CD14-positive monocyte (primary cell): Measurements from ENCODE around the gene UBE2L3. TPM values are rescaled to one million over a fixed set of nuclear protein-coding genes. Genes with fewer than 3 reads are reported as not detected.
A peak's percentile ranks its signal among the peaks of the same experiment; 100 is the strongest.

ENCODE experiments used
- DNase-seq, 3 donors: peaks; one replicate each; pipeline ENCODE4 v3.0.0-alpha.2; 2011 to 2022
- H2AFZ ChIP-seq: 2 replicates; pipeline ENCODE4 v1.6.0; 2012; ENCODE audit warnings: mild to moderate bottlenecking, low read depth, low read length, inconsistent platforms; ENCODE audit not compliant: insufficient read depth, poor library complexity, severe bottlenecking
- H3K27ac ChIP-seq, 2 donors: 1 replicate in 1 of 2; 2 replicates in 1 of 2; pipeline ENCODE4 v1.5.1; 2012 to 2013; ENCODE audit warnings: low read length in 2 of 2, control low read depth in 1 of 2, inconsistent platforms in 1 of 2, low read depth in 1 of 2, mild to moderate bottlenecking in 1 of 2
- H3K27me3 ChIP-seq, 2 donors: one replicate each; pipeline versions ENCODE4 v1.6.0 to v1.6.1; 2011 to 2013; ENCODE audit warnings: low read length in 2 of 2; ENCODE audit not compliant: control insufficient read depth in 2 of 2, insufficient read depth in 2 of 2
- H3K36me3 ChIP-seq, 2 donors: replicated peaks in 1 of 2; 1 replicate in 1 of 2; 2 replicates in 1 of 2; pipeline versions ENCODE4 v1.5.1 to v1.6.1; 2012 to 2013; ENCODE audit warnings: low read length in 2 of 2, control low read depth in 1 of 2, inconsistent platforms in 1 of 2, mild to moderate bottlenecking in 1 of 2; ENCODE audit not compliant: insufficient read depth in 2 of 2, control insufficient read depth in 1 of 2
- H3K4me1 ChIP-seq, 2 donors: 1 replicate in 1 of 2; 2 replicates in 1 of 2; pipeline versions ENCODE4 v1.5.1 to v1.6.1; 2012 to 2013; ENCODE audit warnings: low read length in 2 of 2, control low read depth in 1 of 2, inconsistent platforms in 1 of 2, mild to moderate bottlenecking in 1 of 2, moderate library complexity in 1 of 2; ENCODE audit not compliant: insufficient read depth in 2 of 2, control insufficient read depth in 1 of 2
- H3K4me2 ChIP-seq: replicated peaks from 2 replicates; pipeline ENCODE3; 2012; ENCODE audit warnings: low read length, moderate library complexity, mild to moderate bottlenecking; ENCODE audit not compliant: poor library complexity, severe bottlenecking; ENCODE audit errors: extremely low read depth
- H3K4me3 ChIP-seq, 3 experiments: fragments of 200-600 bp in 1 of 3; sonication (generic) in 1 of 3; replicated peaks in 1 of 3; 1 replicate in 2 of 3; 2 replicates in 1 of 3; pipeline ENCODE4 v1.5.1; 2011 to 2013; ENCODE audit warnings: low read length in 3 of 3, mild to moderate bottlenecking in 3 of 3, control low read depth in 2 of 3, low read depth in 2 of 3, inconsistent platforms in 1 of 3, moderate library complexity in 1 of 3
- H3K79me2 ChIP-seq: 2 replicates; pipeline ENCODE4 v1.6.0; 2012; ENCODE audit warnings: mild to moderate bottlenecking, control low read depth, inconsistent platforms, low read length, moderate library complexity; ENCODE audit not compliant: insufficient read depth
- H3K9ac ChIP-seq: 2 replicates; pipeline ENCODE4 v1.6.0; 2017; ENCODE audit warnings: low read length, mild to moderate bottlenecking; ENCODE audit not compliant: insufficient read depth, poor library complexity, severe bottlenecking
- H3K9me3 ChIP-seq, 2 donors: replicated peaks in 1 of 2; 1 replicate in 1 of 2; 2 replicates in 1 of 2; pipeline versions ENCODE4 v1.5.1 to v1.6.1; 2012 to 2013; ENCODE audit warnings: low read length in 2 of 2, control low read depth in 1 of 2; ENCODE audit not compliant: control insufficient read depth in 1 of 2, insufficient read depth in 1 of 2
- H4K20me1 ChIP-seq: 2 replicates; pipeline ENCODE4 v1.6.0; 2012; ENCODE audit warnings: mild to moderate bottlenecking, low read length, control low read depth, moderate library complexity; ENCODE audit not compliant: insufficient read depth
- H3K27ac Mint-ChIP-seq, 7 donors: one replicate each; pipeline ENCODE4 v1.8.0; 2020; ENCODE audit warnings: mild to moderate bottlenecking in 7 of 7, mixed read lengths in 7 of 7, moderate library complexity in 6 of 7, inconsistent platforms in 2 of 7
- H3K27me3 Mint-ChIP-seq, 3 donors: one replicate each; pipeline ENCODE4 v1.8.0; 2021 to 2022; ENCODE audit warnings: low read depth in 3 of 3, mild to moderate bottlenecking in 3 of 3, mixed read lengths in 3 of 3, moderate library complexity in 3 of 3, inconsistent platforms in 1 of 3
- H3K36me3 Mint-ChIP-seq, 2 donors: one replicate each; pipeline ENCODE4 v1.8.0; 2020; ENCODE audit warnings: mixed read lengths in 2 of 2, inconsistent platforms in 1 of 2, mild to moderate bottlenecking in 1 of 2
- H3K4me1 Mint-ChIP-seq: one replicate; pipeline ENCODE4 v1.8.0; 2020; ENCODE audit warnings: mild to moderate bottlenecking, mixed read lengths
- H3K4me3 Mint-ChIP-seq, 2 donors: one replicate each; pipeline ENCODE4 v1.8.0; 2020; ENCODE audit warnings: mild to moderate bottlenecking in 2 of 2, mixed read lengths in 2 of 2, moderate library complexity in 1 of 2
- H3K9me3 Mint-ChIP-seq, 7 donors: one replicate each; pipeline ENCODE4 v1.8.0; 2020 to 2022; ENCODE audit warnings: mixed read lengths in 7 of 7, mild to moderate bottlenecking in 6 of 7, moderate library complexity in 6 of 7, inconsistent platforms in 2 of 7
- WGBS: methylation state at CpG from one replicate; pipeline ENCODE4 v1.1.5; 2013; ENCODE audit warnings: missing lambda C conversion rate; ENCODE audit not compliant: insufficient coverage; 5-methylcytosine and 5-hydroxymethylcytosine counted together
- intact Hi-C, 2 donors: fragments of 100-400 bp; cut with micrococcal nuclease; formaldehyde crosslinking; loops; one replicate each; pipeline versions ENCODE4 v1.15.0 to v1.15.1; 2023
- polyA plus RNA-seq, 3 donors: library from polyadenylated mRNA; depleted of rRNA in 1 of 3; unstranded in 2 of 3; stranded (reverse) in 1 of 3; fragments of 300-500 nt in 2 of 3; fragments of >200 nt in 1 of 3; fragmentation: Illumina TruSeq in 2 of 3; gene quantifications; 1 replicate in 2 of 3; 2 replicates in 1 of 3; pipeline ENCODE4 v1.2.3, GENCODE V29; 2012 to 2021
- TF ChIP-seq, protein P1 (sequence below): fragments of 200-600 bp; IDR thresholded peaks from one replicate; pipeline ENCODE4 v1.8.0; 2022; ENCODE audit warnings: antibody characterized with exemption, mild to moderate bottlenecking

UBE2L3 gene
- polyA plus RNA-seq, 3 donors = 19.6 to 88.9 (median 69.6) TPM

- Mint-ChIP-seq H3K27me3 (peaks cover 7 to 10% (median 8%) of the 10 kb centered on the region in 3 donors), H3K4me1 (peaks cover 24% of the 10 kb centered on the region), H3K9me3 (peaks cover 0 to 5% (median 0%) of the 10 kb centered on the region in 7 donors), H3K27ac (peak overlapping the region in 2 of 7 donors; percentile 7 to 39), H3K4me3 (peak overlapping the region; percentile 69 to 88), H3K36me3 (no peaks in the 10 kb centered on the region)
- Histone ChIP-seq H2AFZ (peak overlapping the region; percentile 98), H3K9ac (peak overlapping the region; percentile 46), H3K4me3 (peak overlapping the region in 1 of 3 experiments; percentile 81), H3K27ac (no peak overlapping the region), H3K36me3 (no peaks in the 10 kb centered on the region), H3K9me3 (no peaks in the 10 kb centered on the region), H4K20me1 (no peaks in the 10 kb centered on the region), H3K27me3 (peaks cover 0 to 3% of the 10 kb centered on the region in 2 donors), H3K4me1 (peaks cover 23 to 35% of the 10 kb centered on the region in 2 donors), H3K79me2 (no peaks in the 10 kb centered on the region), H3K4me2 (peak overlapping the region; percentile 97)
- TF ChIP-seq, protein P1, sequence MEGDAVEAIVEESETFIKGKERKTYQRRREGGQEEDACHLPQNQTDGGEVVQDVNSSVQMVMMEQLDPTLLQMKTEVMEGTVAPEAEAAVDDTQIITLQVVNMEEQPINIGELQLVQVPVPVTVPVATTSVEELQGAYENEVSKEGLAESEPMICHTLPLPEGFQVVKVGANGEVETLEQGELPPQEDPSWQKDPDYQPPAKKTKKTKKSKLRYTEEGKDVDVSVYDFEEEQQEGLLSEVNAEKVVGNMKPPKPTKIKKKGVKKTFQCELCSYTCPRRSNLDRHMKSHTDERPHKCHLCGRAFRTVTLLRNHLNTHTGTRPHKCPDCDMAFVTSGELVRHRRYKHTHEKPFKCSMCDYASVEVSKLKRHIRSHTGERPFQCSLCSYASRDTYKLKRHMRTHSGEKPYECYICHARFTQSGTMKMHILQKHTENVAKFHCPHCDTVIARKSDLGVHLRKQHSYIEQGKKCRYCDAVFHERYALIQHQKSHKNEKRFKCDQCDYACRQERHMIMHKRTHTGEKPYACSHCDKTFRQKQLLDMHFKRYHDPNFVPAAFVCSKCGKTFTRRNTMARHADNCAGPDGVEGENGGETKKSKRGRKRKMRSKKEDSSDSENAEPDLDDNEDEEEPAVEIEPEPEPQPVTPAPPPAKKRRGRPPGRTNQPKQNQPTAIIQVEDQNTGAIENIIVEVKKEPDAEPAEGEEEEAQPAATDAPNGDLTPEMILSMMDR = no peak
- no peak for DNase-seq
- 56% methylated on average over 17 of the region's 17 CpGs for WGBS
- intact Hi-C loops = loop anchor here in 1 of 2 donors (10.0 kb wide), 1 partner anchor 278 kb away; no protein-coding TSS in a partner anchor
Measured at GRCh38 chr22:21657020-21657359, 89.5 kb downstream of the UBE2L3 start.

GRCh38 chr22:21657360-21658032, 90.0 kb downstream of the UBE2L3 start:
- no peak overlapping the region for H3K27ac ChIP-seq
- no peaks in the 10 kb centered on the region for H4K20me1 ChIP-seq
- no peaks in the 10 kb centered on the region for H3K36me3 ChIP-seq
- H3K4me1 ChIP-seq = peaks cover 18 to 30% of the 10 kb centered on the region in 2 donors
- Mint-ChIP-seq H3K4me3 (peak overlapping the region; percentile 88 to 92), H3K4me1 (peaks cover 22% of the 10 kb centered on the region), H3K36me3 (no peaks in the 10 kb centered on the region), H3K27ac (peak overlapping the region in 1 of 7 donors; percentile 50), H3K9me3 (peaks cover 0 to 5% (median 0%) of the 10 kb centered on the region in 7 donors), H3K27me3 (peaks cover 6 to 10% (median 7%) of the 10 kb centered on the region in 3 donors)
- DNase-seq = peak; percentile 61 to 82 (median 74)
- peak overlapping the region; percentile 97 for H3K4me2 ChIP-seq
- no peaks in the 10 kb centered on the region for H3K9me3 ChIP-seq
- peak overlapping the region; percentile 46 for H3K9ac ChIP-seq
- peak overlapping the region; percentile 27 to 81 (median 64) for H3K4me3 ChIP-seq
- peak overlapping the region; percentile 98 for H2AFZ ChIP-seq
- intact Hi-C loops = loop anchor here in 1 of 2 donors (10.0 kb wide), 1 partner anchor 277 kb away; no protein-coding TSS in a partner anchor
- H3K27me3 ChIP-seq = peaks cover 0 to 3% of the 10 kb centered on the region in 2 donors
- H3K79me2 ChIP-seq = no peaks in the 10 kb centered on the region
- WGBS = under 1% methylated on average over 78 of the region's 79 CpGs
- TF ChIP-seq, protein P1 = peak; percentile 49
